ENCODE data around the gene PPP2R3A.

- TF ChIP-seq CTCF (conservative IDR thresholded peaks at IDR 0.05; ENCODE audit: low read depth, low read length) (no peak), USF2 (IDR thresholded peaks at IDR 0.05; ENCODE audit: low read depth, low read length) (no peak), SMC3 (IDR thresholded peaks at IDR 0.05; ENCODE audit: low read depth, low read length) (no peak), POLR2A (IDR thresholded peaks at IDR 0.05; ENCODE audit: low read depth, low read length) (no peak), MAFK (IDR thresholded peaks at IDR 0.05; ENCODE audit: low read depth, low read length) (no peak)
Measured at GRCh38 chr3:136048068-136048467, 82.5 kb downstream of the PPP2R3A start.
